T-helper 2 cell (primary cell): ENCODE data around the gene SPATA19.
"Not testable (repeated sequence)": the region's sequence is repeated elsewhere in the genome, so short reads cannot be mapped to it uniquely, and the experiment has no call there.

Source experiments
- DNase-seq, 5 experiments: peaks; one replicate each; pipeline versions ENCODE4 v3.0.0 to v3.0.0-alpha.2; 2012 to 2022
- total RNA-seq, 2 donors: gene quantifications; one replicate each; lab custom pipeline; 2026; lab: John Stamatoyannopoulos, UW

The SPATA19 gene, protein sequence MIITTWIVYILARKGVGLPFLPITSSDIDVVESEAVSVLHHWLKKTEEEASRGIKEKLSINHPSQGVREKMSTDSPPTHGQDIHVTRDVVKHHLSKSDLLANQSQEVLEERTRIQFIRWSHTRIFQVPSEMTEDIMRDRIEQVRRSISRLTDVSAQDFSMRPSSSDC
- 0 reads per million in 2 donors for total RNA-seq

DNA sequence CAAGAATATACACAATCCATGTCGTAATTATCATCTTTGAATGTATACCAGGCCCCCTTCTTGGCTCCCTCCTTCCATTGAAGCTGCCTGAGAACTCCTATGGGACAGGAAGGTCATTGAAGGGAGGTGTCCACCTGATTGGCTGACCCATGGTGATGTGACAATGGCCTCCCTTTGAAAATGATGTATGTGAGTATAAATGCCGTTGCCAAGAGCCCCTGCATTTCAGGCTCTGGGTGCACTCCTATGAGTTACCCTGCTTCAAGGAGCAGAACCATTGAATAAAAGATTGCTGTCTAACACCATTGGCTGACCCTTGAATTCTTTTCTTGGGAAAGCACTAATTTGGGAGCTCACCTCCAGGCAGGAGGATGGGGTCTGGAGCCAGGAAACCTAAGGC, at the start of gene SPATA19:
Gene SPATA19, minus strand, starts transcription at position 101 of the 400 bp plus-strand sequence. Its CDS starts 67 bp downstream, at position 34.
- DNase-seq: no peak

DNA sequence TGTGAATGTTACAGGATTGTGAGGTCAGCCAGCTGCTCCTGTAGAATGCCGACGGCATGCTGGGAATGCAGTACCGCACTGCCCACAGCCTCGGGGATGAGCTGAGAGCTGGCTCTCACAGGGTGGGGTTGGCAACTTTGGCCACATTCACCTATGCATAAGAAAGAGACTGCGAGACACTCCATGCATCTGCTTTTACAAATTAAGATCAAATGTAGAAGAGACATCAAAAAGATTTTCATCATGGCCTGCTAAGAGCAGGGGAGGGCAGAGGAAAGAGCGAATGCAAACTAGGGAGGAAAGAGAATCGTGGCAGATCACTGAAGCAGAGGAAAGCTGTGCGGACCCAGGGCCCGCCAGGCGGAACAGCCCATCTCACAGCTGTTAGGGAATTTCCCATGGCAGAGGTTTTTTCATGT, 49.8 kb upstream of the SPATA19 start:
- DNase-seq: no peak

DNA sequence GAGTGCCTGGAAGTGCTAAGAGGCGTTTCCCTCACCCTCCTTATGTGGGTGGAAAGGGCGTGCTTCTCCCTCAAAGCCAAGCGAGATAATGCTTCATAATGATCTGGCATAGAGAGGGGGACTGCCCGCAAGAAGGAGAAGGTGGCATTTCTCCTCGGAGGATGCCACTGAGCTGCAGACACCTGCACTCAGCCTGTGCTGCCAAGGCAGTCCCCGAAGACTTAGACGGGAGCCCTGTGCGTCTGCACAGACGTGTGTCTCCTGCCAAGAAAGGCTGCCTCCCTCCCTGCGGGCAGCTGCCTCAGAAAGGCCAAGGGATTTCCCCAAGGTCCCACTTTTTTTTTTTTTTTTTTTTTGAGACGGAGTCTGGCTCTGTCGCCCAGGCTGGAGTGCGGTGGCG, 48.1 kb upstream of the SPATA19 start:
- DNase-seq: no peak

DNA sequence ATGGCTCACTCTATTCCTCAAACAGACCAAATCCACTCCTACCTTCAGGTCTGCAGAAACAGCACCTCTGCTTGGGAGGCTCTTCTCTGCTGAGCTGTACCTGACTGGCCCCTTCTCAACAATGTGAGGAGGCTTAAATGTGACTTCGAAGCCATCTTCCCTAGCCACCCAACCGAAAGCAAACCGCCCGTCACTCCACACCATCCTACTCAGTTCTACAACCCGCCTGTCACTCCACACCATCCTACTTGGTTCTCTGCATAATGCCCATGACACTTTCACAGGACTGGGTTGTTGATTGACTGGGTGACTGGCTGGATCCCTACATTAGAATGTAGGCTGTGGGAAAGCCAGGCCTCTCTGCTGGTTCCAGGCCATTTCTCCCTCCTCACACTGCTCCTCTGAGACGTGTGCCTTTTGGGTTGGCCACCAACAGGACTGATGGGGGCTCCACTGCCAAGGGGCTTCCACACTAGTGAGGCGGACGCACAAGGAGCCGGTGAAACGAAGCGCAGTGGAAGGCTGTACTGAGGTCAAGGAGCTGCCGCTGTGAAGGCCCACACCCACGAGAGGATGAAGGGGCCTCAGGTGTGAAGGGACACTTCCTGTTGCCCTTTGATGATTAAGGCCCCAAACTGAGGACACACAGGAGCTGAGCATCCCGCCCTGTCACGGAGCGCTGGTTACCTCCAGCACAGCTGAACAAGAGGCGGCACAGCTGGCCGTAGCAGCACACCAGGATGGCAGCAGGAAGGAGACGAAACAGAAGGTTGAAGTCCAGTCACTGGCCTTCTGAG, 47.5 kb upstream of the SPATA19 start:
- DNase-seq: no peak

DNA sequence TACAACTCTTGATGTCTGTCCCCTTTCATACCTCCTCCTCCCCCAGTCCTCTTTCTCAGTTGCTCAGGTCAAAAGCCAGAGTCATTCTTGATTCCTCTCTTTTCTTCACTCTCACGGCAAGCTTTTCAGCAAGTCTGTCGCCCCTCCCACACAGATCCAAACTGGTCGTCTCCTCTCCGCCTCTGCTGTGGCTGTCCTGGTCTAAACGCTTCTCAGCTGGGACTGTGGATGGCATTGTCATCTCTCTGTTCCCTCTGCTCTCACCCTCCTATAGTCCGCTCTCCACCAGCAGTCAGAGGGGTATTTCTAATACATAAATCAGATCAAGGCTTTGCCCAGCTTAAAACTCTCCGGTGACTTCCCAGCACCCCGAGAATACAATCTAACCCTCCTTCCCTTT, 46.8 kb upstream of the SPATA19 start:
- DNase-seq: no peak

DNA sequence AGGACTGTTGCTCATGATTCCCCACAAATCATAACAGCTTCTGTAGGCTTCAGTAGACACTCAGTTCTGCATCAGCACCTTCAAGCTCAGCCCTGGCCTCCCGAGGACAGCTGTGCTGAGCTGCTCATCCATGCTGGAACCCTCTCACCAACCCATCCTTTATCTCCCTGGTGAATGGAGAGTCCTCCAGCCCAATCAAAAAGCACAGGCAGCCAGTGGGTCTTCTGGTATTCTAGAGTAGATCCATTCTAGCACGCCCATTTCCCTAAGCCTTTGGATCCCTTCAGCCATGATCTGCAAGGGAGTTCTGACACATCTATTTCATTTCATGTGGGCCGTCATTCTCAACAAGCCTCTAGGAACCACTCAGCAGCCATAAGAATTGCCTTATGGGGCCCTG, 44.6 kb upstream of the SPATA19 start:
- no peak for DNase-seq

DNA sequence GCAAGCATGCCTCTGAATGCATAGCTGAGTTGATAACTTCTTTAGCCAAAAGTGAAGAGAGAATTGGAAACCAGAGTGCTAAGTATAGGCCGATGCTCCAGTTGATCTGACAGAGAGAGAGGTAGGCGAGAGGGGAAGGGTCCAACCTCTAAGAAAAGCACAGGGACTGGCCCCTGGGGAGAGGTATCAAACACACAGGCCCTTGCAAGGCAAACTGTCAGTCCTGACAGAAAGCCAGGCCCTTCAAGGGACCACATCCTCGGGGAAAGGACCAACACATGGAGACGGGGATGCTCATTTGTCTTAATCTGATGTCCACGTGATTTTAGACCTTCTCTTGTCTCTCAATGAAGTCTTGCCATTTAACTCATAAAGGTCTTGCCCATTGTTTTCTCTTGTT, 43.9 kb upstream of the SPATA19 start:
- no peak for DNase-seq

DNA sequence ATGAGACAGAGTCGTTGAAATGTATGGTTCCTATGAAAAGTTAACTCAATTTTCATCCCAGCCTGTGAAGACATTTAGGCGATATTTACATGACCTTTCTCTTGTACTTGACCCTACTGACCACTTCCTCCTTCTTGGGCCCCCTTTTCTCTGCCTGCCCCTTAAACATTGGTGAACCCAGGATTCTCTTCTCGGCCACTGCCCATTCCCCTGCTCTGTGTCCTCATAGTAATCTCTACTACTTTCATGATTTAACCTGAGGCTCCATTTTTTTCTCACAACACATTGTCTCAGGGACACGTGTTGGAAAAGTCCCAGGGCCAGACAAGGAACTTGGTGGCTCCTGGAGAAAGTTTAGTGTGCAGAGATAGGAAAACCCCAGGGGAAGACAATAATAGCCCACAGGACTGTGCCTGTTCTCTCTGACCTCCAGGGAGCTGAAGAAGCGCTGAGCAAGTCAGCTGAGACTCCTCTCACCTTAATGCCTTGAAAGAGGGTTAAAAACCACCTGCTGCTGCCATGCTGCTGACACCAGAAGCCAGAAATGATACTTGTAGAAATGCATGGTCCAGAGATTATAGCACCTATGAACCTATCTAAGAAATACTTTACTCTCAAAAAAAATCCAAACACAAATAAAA, 42.5 kb upstream of the SPATA19 start:
- DNase-seq: no peak

DNA sequence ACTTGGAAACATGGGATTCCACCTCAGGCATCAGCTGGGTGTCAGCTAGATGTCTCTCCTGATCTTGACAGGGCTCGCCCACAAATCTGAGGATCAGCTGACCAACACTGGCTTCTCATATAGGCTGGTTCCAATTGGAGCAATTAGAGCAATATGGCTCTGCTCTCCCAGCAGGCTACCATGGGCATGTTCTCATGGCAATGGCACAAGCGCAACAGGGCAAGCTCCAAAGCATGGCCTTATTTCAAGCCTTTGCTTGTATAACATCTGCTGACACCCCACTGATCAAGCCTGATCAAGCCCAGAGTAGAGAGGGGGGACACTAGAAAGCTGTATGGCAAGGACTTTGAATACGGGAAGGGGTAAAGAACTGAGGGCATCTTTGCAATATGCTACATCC, 40.7 kb upstream of the SPATA19 start:
- no peak for DNase-seq

DNA sequence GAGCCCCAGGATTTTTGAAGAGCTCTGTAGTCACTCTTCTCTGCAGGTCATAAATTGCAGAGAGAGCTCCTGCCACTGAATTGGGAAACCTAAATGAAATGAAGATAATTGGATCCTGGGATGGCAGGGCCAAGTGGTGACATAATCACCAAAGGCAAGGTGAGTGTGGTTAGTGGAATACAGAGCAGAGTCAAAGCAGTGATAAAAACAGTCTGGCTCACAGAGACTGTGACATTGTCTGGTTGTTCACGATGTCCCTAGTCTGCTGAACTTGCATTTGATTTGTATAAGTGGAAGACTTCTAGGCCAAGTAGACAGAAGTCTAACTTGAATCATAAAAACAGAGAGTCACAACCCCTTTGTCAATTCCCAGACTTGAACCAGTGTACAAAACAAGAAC, 26.8 kb upstream of the SPATA19 start:
- no peak for DNase-seq

DNA sequence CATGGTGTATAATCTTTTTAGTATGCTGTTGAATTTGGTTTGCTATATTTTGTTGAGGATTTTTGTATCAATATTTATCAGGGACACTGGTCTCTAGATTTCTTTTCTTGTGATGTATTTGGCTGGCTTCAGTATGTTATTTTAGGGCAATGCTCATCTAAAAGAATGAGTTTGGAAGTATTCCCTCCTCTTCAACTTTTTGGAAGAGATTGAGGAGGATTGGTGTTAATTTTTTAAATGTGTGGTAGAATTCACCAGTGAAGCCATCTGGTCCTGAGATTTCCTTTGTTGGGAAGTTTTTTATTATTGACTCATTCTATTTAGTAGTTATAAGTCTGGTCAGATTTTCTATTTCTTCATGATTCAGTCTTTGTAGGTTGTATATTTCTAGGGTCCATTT, 22.1 kb upstream of the SPATA19 start:
- no peak for DNase-seq

DNA sequence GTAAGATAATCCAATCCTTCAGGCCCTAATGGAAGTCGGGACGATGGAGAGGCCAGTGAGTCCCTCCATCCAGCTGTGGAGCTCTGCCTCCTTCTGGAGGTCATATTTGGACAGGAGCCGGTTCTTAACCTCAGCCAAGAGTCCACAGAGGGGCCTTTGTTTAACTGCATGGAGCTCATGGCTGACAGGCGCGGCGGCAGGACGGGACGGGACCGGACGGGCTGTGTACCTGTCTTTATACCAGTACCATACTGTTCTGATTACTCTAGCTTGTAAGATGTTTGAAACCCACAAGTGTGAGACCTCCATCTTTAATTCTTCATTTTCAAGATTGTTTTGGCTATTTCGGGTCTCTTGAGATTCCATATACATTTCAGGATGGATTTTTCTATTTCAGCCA, 20.2 kb upstream of the SPATA19 start:
- no peak for DNase-seq

DNA sequence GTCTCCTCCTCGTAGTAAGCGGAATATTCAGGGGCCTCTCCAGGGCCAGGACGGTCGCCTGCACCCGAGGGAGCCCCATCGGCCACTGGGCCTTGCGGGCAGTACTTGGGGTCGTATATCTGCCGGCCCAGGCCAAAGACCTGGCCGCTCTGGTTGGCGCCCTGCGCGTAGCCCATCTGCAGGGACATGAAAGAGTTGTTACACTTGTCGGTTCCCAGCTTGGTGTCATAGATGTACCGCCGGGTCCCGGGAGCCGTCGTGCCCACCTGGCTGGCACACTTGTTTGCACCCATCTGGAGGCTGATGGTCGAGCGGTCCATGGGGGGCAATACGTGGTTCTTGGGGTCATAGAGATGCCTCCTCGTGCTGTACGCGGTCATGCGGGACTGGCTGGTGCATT, 19.4 kb upstream of the SPATA19 start:
- no peak for DNase-seq

DNA sequence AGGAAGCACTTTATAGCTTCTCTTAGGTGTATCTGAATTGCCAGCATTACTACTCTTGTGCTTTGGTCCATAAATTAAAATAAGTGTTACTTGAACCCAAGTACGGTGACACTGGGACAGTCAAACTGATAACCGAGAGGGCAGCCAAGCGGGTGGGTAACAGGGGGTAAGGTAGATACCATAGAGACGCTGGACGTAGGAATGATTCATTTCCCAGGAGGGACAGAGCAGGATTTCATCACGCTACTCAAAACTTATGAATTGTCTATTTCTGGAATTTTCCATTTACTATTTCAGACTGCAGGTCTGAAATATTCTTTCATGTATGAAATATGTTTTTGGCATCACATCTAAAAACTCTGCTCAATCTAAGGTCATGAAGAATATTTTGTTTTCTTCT, 14.8 kb upstream of the SPATA19 start:
- no peak for DNase-seq

DNA sequence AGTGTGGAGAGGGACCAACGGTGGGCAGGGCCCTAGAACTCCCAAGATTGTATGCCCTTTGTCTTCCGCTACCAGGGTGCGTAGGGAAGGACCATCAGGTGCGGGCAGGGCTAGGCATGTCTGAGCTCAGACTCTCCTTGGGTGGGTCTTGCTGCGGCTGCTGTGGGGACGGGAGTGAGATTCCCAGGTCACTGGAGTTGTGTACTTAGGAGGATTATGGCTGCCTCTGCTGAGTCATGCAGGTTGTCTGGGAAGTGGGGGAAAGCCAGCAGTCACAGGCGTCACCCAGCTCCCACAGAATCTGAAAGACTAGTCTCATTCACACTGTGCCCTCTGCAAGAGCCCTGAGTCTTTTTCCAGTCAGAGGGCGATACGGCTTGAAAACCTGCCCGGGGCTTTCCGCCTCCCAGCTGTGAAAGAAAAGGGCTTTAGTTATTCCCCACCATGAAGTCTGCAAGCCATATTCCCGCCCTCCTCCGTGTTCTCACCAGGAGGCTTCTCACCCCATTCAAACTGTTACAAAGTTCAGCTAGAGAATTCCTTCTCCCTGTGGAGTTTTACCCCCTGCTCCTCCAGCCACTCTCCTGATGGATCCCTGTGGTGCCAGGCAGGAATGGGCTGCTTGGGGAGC, 9.1 kb upstream of the SPATA19 start:
- DNase-seq: not testable (repeated sequence)

DNA sequence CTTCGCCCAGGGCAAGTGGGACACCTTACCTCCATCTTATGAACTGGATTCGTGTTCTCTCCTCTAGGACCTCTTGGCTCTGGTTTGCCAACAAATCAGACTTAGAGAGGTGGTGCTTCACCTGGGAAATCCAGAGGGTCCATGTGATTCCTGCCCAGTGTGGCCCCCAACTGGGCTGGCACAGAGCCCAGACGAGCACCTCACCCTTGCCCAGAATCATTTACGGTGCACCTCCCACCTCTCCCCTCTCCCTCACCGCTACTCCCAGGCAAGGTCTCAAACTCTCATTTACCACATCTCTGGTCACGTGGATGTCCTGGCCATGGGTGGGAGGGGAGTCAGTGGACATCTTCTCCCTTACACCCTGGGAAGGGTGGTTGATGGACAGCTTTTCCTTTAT, 1.1 kb downstream of the SPATA19 start:
- no peak for DNase-seq

DNA sequence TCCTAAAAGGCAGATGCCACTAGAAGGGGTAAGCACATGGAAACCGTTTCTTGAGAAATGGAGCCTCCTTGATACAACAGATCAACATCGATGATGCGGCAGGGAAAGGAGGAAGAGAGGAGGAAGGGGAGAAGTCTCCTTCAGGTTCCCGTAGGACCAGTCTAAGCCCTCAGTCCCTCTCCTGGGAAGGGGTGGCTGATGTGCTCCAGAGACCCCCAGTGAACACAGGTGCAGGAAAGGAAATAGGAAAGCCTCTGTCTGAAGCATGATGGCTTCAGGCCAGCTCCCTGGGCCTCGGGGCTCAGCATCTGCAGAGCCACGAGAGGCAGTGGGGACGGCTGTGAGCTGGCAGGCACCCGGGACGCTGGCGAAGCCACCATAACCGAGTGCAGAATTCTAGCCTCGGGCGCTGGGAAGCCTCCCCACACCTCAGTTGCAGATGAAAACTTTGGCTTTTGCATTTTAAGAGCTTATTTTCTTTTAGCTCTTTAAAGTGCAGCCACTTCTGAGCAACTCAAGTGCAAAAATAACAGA, 1.8 kb downstream of the SPATA19 start:
- no peak for DNase-seq

DNA sequence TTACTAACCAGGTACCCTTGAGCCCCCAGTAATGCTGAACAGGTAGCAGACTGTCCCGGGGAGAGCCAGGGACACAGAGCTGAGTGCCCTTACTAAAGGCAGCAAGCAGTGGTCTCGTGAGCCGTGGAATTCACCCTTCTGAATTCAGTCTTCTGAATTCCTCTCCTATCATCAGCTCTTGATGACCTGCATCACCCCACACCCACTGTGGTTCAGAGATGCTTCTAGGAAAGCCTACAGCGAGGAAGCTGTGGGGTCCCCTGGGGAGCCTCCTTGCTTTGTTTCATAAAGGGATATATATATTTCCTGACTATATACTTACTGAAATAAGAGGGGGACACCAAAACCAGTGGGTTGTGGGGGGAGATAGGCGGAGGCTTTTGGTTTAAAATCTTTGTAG, 2.6 kb downstream of the SPATA19 start:
- DNase-seq: no peak

DNA sequence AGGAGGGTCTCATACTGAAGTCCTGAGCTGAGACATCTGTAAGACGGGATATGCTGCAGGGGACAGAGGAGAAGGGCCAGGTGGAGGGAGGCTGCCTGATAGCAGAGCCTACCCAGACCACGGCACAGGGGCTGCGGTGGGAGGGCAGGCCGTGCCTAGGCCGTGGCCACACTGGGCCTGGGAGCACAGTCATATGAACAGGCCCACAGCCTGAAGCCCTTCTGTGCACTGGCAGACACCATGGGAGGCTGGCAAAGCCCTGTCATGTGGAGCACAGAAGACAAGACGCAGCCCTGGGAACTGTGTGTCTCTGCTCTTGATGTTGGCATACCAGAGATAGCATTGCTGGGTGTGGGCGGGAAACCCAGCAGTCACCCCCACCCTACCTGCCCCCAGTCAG, 3.3 kb downstream of the SPATA19 start:
- DNase-seq: no peak

DNA sequence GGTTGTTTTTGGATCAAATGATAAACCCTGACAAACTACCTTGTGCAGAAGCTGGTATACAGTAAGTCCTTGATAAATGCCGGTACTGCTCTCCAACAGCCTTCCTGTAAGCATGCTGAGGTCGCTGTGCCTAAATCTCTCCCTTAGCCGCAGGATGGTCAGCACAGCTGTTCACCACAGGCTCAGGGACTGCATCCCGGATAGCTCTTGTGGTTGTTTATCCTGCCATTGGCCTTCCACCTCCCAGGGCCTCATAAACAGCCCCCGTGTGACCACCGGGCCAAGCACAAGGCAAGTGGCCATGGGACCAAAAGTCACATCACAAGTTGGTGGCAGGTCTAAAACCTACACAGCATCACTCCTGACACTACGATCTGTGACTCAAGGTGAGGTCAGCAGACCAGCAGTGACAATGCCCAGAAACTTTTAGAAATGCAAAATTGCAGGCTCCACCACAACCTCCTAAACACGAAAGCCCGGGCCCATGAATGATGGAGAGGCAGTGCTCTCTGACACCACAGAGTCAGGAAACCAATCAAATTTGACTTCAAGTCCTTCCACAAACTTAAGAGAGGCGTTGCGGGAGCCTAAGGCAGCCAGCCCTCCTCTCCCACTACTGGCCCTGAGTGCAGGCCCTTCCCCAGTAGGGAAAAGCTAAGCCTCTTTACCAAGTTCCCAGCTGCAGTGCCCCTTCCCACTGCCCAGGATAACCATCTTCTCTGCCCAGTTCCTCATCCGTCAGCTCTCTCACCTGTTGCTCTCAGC, 3.9 kb downstream of the SPATA19 start:
- no peak for DNase-seq

DNA sequence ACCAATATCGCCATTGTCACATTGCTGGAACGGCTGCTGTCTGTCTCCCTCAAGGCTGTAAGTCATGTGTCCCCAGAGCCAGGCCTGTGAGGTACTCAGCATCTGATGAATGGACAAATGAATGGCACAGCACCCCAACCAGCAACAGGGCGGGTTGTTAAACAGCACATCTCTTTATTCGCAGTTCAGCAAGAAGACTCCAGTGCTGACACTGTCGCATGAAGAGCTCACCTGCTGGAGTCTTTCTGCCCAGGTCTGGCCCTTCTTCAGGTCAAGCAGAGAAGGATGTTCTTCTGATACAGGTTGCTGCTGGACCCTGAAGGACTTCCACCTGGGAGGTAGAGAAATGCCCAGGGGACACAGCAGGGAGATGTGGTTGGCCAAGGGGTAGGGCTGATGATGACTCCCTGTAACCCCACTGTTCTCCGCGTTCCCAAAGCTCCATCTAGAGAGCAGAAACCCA, 4.8 kb downstream of the SPATA19 start:
- no peak for DNase-seq
